Measurements from ENCODE around the gene ACBD3. TPM values are rescaled to one million over a fixed set of nuclear protein-coding genes. Genes with fewer than 3 reads are reported as not detected.

Gene ACBD3
- total and polyA plus RNA-seq, 10 of the 15 experiments (the other 5 are each of a cell fraction or from before 2014, with no cell fraction given) = 7.5 to 27.9 (median 20.3) TPM

DNA sequence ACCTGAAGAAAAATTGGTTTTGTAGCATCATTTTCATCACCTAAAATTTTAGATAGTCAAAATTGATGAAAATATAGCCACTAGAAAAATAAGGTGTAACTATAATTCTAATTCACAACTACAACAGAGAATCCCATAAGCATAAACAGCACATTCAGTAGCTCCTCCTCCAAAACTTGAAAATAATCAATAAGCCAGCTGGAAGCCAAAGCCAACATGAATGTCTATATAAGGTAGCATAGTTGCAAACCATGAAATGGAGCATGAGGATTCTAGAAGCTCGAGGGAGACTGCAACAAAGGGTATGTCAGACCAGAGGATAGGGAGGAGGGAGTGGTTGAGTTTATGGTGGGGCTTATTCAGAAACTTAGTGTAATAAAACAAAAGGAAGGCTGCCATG lies 22.4 kb downstream of the ACBD3 start (continued):
- TF ChIP-seq, protein P1, sequence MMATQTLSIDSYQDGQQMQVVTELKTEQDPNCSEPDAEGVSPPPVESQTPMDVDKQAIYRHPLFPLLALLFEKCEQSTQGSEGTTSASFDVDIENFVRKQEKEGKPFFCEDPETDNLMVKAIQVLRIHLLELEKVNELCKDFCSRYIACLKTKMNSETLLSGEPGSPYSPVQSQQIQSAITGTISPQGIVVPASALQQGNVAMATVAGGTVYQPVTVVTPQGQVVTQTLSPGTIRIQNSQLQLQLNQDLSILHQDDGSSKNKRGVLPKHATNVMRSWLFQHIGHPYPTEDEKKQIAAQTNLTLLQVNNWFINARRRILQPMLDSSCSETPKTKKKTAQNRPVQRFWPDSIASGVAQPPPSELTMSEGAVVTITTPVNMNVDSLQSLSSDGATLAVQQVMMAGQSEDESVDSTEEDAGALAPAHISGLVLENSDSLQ (IDR thresholded peaks at IDR 0.05) = no peak
- TF ChIP-seq, protein P2, sequence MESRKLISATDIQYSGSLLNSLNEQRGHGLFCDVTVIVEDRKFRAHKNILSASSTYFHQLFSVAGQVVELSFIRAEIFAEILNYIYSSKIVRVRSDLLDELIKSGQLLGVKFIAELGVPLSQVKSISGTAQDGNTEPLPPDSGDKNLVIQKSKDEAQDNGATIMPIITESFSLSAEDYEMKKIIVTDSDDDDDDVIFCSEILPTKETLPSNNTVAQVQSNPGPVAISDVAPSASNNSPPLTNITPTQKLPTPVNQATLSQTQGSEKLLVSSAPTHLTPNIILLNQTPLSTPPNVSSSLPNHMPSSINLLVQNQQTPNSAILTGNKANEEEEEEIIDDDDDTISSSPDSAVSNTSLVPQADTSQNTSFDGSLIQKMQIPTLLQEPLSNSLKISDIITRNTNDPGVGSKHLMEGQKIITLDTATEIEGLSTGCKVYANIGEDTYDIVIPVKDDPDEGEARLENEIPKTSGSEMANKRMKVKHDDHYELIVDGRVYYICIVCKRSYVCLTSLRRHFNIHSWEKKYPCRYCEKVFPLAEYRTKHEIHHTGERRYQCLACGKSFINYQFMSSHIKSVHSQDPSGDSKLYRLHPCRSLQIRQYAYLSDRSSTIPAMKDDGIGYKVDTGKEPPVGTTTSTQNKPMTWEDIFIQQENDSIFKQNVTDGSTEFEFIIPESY (IDR thresholded peaks at IDR 0.05) = no peak
- TF ChIP-seq IKZF1 (conservative IDR thresholded peaks at IDR 0.05) (no peak), YY1 (IDR thresholded peaks at IDR 0.05; ENCODE audit: low read depth, low read length) (no peak)
- TF ChIP-seq, protein P3, sequence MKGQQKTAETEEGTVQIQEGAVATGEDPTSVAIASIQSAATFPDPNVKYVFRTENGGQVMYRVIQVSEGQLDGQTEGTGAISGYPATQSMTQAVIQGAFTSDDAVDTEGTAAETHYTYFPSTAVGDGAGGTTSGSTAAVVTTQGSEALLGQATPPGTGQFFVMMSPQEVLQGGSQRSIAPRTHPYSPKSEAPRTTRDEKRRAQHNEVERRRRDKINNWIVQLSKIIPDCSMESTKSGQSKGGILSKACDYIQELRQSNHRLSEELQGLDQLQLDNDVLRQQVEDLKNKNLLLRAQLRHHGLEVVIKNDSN (IDR thresholded peaks at IDR 0.05; ENCODE audit: borderline replicate concordance, extremely low read length, insufficient read depth, low read depth, low read length) = no peak
- TF ChIP-seq, protein P4, sequence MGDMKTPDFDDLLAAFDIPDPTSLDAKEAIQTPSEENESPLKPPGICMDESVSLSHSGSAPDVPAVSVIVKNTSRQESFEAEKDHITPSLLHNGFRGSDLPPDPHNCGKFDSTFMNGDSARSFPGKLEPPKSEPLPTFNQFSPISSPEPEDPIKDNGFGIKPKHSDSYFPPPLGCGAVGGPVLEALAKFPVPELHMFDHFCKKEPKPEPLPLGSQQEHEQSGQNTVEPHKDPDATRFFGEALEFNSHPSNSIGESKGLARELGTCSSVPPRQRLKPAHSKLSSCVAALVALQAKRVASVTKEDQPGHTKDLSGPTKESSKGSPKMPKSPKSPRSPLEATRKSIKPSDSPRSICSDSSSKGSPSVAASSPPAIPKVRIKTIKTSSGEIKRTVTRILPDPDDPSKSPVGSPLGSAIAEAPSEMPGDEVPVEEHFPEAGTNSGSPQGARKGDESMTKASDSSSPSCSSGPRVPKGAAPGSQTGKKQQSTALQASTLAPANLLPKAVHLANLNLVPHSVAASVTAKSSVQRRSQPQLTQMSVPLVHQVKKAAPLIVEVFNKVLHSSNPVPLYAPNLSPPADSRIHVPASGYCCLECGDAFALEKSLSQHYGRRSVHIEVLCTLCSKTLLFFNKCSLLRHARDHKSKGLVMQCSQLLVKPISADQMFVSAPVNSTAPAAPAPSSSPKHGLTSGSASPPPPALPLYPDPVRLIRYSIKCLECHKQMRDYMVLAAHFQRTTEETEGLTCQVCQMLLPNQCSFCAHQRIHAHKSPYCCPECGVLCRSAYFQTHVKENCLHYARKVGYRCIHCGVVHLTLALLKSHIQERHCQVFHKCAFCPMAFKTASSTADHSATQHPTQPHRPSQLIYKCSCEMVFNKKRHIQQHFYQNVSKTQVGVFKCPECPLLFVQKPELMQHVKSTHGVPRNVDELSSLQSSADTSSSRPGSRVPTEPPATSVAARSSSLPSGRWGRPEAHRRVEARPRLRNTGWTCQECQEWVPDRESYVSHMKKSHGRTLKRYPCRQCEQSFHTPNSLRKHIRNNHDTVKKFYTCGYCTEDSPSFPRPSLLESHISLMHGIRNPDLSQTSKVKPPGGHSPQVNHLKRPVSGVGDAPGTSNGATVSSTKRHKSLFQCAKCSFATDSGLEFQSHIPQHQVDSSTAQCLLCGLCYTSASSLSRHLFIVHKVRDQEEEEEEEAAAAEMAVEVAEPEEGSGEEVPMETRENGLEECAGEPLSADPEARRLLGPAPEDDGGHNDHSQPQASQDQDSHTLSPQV (IDR thresholded peaks at IDR 0.05) = no peak

Measured in GM12878 (cell line).